ENCODE measurements around the gene ICAM2.

Gene ICAM2

GRCh38 chr17:63973930-63974593 is 46.4 kb downstream of the ICAM2 start:
- no peak for DNase-seq

- no peak for DNase-seq
Observed at GRCh38 chr17:63973247-63973646, 47.2 kb downstream of the ICAM2 start.

GRCh38 chr17:63972796-63973195 is 47.6 kb downstream of the ICAM2 start, which contains the start of gene SCN4A:
TSS of gene SCN4A (minus strand) at chr17:63972918. CDS start at chr17:63972841, 77 bp downstream.
- DNase-seq: no peak

GRCh38 chr17:63969278-63969677 is 51.2 kb downstream of the ICAM2 start:
- no peak for DNase-seq

GRCh38 chr17:63967953-63968352 is 52.5 kb downstream of the ICAM2 start:
- no peak for DNase-seq

- DNase-seq: no peak
Observed at GRCh38 chr17:63966646-63967264, 53.7 kb downstream of the ICAM2 start.

GRCh38 chr17:63963123-63963522 is 57.3 kb downstream of the ICAM2 start:
- DNase-seq: no peak

- no peak for DNase-seq
Observed at GRCh38 chr17:63962298-63962744, 58.1 kb downstream of the ICAM2 start.

GRCh38 chr17:63961355-63962212 is 58.8 kb downstream of the ICAM2 start:
- DNase-seq: no peak

- DNase-seq: no peak
Observed at GRCh38 chr17:63960430-63960829, 60.0 kb downstream of the ICAM2 start.

- DNase-seq: no peak
Observed at GRCh38 chr17:63960006-63960405, 60.4 kb downstream of the ICAM2 start.

- DNase-seq: no peak
Observed at GRCh38 chr17:63956296-63956920, 64.0 kb downstream of the ICAM2 start.

GRCh38 chr17:63955791-63956190 is 64.6 kb downstream of the ICAM2 start:
- DNase-seq: no peak

GRCh38 chr17:63955232-63955631 is 65.2 kb downstream of the ICAM2 start:
- no peak for DNase-seq

- no peak for DNase-seq
Observed at GRCh38 chr17:63954402-63955063, 65.9 kb downstream of the ICAM2 start.
